Measurements from ENCODE around the gene SNRNP27.

DNA sequence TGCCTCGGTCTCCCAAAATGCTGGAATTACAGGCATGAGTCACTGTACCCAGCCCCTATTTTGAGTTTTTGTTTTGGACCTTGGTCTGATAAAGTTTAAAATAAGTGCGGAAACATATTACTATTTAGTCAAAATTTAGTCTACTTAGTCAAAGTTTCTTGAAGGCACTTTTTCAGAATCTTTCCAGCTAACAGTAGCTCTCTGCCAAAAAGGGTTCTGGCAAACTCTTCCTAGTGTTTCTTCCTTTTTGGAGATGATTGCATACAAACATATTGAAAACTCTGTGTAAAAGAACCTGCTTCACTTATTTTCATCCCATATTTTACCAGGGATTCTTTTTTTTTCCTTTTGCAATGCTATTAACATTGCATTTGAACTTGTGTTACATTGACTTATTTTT, 35.5 kb upstream of the SNRNP27 start:
- no peak for TF ChIP-seq CHD1 (IDR thresholded peaks at IDR 0.05; ENCODE audit: low read depth, low read length)
- no peak for TF ChIP-seq JUND (IDR thresholded peaks at IDR 0.05; ENCODE audit: low read length)
- no peak for TF ChIP-seq BRCA1 (IDR thresholded peaks at IDR 0.05; ENCODE audit: low read depth, low read length)
- TF ChIP-seq POLR2AphosphoS5 (IDR thresholded peaks at IDR 0.05; ENCODE audit: low read depth, low read length) = no peak
- TF ChIP-seq GABPA (IDR thresholded peaks at IDR 0.05; ENCODE audit: borderline replicate concordance, insufficient read depth, low read length) = no peak
- TF ChIP-seq, protein P1, sequence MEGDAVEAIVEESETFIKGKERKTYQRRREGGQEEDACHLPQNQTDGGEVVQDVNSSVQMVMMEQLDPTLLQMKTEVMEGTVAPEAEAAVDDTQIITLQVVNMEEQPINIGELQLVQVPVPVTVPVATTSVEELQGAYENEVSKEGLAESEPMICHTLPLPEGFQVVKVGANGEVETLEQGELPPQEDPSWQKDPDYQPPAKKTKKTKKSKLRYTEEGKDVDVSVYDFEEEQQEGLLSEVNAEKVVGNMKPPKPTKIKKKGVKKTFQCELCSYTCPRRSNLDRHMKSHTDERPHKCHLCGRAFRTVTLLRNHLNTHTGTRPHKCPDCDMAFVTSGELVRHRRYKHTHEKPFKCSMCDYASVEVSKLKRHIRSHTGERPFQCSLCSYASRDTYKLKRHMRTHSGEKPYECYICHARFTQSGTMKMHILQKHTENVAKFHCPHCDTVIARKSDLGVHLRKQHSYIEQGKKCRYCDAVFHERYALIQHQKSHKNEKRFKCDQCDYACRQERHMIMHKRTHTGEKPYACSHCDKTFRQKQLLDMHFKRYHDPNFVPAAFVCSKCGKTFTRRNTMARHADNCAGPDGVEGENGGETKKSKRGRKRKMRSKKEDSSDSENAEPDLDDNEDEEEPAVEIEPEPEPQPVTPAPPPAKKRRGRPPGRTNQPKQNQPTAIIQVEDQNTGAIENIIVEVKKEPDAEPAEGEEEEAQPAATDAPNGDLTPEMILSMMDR (IDR thresholded peaks at IDR 0.05; ENCODE audit: control extremely low read depth in 1 of 3, insufficient read depth in 1 of 3, low read depth in 1 of 3, low read length in 3 of 3) = no peak
- no peak for TF ChIP-seq KDM1A (IDR thresholded peaks at IDR 0.05; ENCODE audit: borderline replicate concordance, low read length)
- TF ChIP-seq POLR2A (IDR thresholded peaks at IDR 0.05; ENCODE audit: control extremely low read depth in 1 of 2, low read depth in 2 of 2, low read length in 2 of 2) = no peak
- no peak for TF ChIP-seq CREB1 (IDR thresholded peaks at IDR 0.05)
- TF ChIP-seq, protein P2, sequence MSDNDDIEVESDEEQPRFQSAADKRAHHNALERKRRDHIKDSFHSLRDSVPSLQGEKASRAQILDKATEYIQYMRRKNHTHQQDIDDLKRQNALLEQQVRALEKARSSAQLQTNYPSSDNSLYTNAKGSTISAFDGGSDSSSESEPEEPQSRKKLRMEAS (IDR thresholded peaks at IDR 0.05) = no peak
- TF ChIP-seq EP300 (IDR thresholded peaks at IDR 0.05; ENCODE audit: borderline replicate concordance in 1 of 2, low read depth in 2 of 2, low read length in 2 of 2) = no peak
- TF ChIP-seq SP1 (IDR thresholded peaks at IDR 0.05; ENCODE audit: low read depth, low read length) = no peak
- no peak for TF ChIP-seq CEBPB (IDR thresholded peaks at IDR 0.05; ENCODE audit: low read depth, low read length)
- no peak for TF ChIP-seq ZNF274 (IDR thresholded peaks at IDR 0.05; ENCODE audit: borderline replicate concordance, extremely low read depth, low read length)

Data from H1 (cell line).